Hepatocyte (in vitro differentiated cells): ENCODE results near the gene POLR1H.

Experiments
- CTCF ChIP-seq: fragments of 200-600 bp; sonication (generic); IDR thresholded peaks from 2 replicates; pipeline ENCODE4 v1.5.1; 2016; ENCODE audit warnings: antibody characterized with exemption, mild to moderate bottlenecking; ENCODE audit not compliant: poor library complexity
- EZH2 ChIP-seq: fragments of 200-600 bp; sonication (generic); IDR thresholded peaks from 2 replicates; pipeline ENCODE4 v1.6.1; 2016; ENCODE audit warnings: antibody characterized with exemption, mild to moderate bottlenecking, borderline replicate concordance
- EZH2phosphoT487 ChIP-seq: fragments of 200-600 bp; sonication (generic); IDR thresholded peaks from one replicate; pipeline ENCODE4 v1.6.1; 2018; ENCODE audit warnings: antibody characterized with exemption, mild to moderate bottlenecking, low read depth, moderate library complexity; ENCODE audit not compliant: unreplicated experiment, severe bottlenecking

- TF ChIP-seq CTCF (peak; percentile 49), EZH2 (no peak), EZH2phosphoT487 (no peak)
These were observed 23.8 kb upstream of the POLR1H start for GRCh38 chr6:30037182-30037788.
